ENCODE data around the gene PARS2. TPM values are rescaled to one million over a fixed set of nuclear protein-coding genes. Genes with fewer than 3 reads are reported as not detected.

The PARS2 gene
- polyA plus RNA-seq, 1 donor from 2014 or later, result 1.9 TPM

DNA sequence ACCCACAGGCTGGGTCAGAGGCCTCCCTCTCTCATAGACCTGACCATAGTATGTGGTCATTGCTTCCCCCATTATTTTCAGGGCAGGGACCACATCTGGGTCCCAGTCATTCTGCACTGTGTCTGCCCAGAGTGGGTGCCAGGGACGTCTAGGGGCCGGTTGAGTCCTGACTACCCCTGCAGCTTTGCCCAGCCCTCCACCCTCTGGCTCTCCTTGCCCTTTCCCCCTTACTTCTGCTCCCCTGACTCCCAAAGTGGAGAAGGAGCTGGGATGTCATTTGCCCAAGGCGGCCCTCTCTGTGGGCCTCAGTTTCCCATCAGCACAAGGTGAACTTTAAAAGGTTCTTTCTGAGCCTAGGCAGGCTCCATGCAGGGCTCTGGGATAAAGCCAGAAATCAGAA is 41.1 kb upstream of the PARS2 start:
- no peaks in the 10 kb centered on the region for H3F3A ChIP-seq (ENCODE audit: insufficient read depth, low read length, poor library complexity, severe bottlenecking)
- H3K9me3 ChIP-seq (ENCODE audit: low read length), result no peaks in the 10 kb centered on the region
- TF ChIP-seq SMC3 (conservative IDR thresholded peaks at IDR 0.05; ENCODE audit: poor library complexity), result no peak
- no peak for TF ChIP-seq TAF1 (IDR thresholded peaks at IDR 0.05; ENCODE audit: low read depth)
- no peak for TF ChIP-seq EZH2 (IDR thresholded peaks at IDR 0.05; ENCODE audit: borderline replicate concordance, insufficient read depth, low read length, poor library complexity, severe bottlenecking)
- TF ChIP-seq POLR2AphosphoS5 (IDR thresholded peaks at IDR 0.05), result no peak
- TF ChIP-seq, protein P1, sequence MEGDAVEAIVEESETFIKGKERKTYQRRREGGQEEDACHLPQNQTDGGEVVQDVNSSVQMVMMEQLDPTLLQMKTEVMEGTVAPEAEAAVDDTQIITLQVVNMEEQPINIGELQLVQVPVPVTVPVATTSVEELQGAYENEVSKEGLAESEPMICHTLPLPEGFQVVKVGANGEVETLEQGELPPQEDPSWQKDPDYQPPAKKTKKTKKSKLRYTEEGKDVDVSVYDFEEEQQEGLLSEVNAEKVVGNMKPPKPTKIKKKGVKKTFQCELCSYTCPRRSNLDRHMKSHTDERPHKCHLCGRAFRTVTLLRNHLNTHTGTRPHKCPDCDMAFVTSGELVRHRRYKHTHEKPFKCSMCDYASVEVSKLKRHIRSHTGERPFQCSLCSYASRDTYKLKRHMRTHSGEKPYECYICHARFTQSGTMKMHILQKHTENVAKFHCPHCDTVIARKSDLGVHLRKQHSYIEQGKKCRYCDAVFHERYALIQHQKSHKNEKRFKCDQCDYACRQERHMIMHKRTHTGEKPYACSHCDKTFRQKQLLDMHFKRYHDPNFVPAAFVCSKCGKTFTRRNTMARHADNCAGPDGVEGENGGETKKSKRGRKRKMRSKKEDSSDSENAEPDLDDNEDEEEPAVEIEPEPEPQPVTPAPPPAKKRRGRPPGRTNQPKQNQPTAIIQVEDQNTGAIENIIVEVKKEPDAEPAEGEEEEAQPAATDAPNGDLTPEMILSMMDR (IDR thresholded peaks at IDR 0.05; ENCODE audit: poor library complexity, severe bottlenecking), result no peak
- no peak for TF ChIP-seq REST (IDR thresholded peaks at IDR 0.05; ENCODE audit: borderline replicate concordance)
- no peak for TF ChIP-seq RAD21 (conservative IDR thresholded peaks at IDR 0.05)
- no peak for TF ChIP-seq EP300 (conservative IDR thresholded peaks at IDR 0.05; ENCODE audit: poor library complexity, severe bottlenecking)
- no peak overlapping the region for H3K4me3 ChIP-seq (ENCODE audit: low read length)
- no peak overlapping the region for H3K4me2 ChIP-seq (ENCODE audit: low read length)
- no peaks in the 10 kb centered on the region for H3K9me2 ChIP-seq (ENCODE audit: insufficient read depth, low read length)
- H3K36me3 ChIP-seq (ENCODE audit: insufficient read depth, low read length), result no peaks in the 10 kb centered on the region
- no peak overlapping the region for H3K9ac ChIP-seq (ENCODE audit: low read length)
- H2AFZ ChIP-seq (ENCODE audit: low read depth, low read length), result no peak overlapping the region
- H3K79me2 ChIP-seq (replicated peaks; ENCODE audit: insufficient read depth, low read length), result no peaks in the 10 kb centered on the region
- no peaks in the 10 kb centered on the region for H3K27me3 ChIP-seq (ENCODE audit: insufficient read depth, low read depth, low read length)
- no peaks in the 10 kb centered on the region for H4K20me1 ChIP-seq (ENCODE audit: insufficient read depth)
- no peak overlapping the region for H3K27ac ChIP-seq (ENCODE audit: low read length)

GRCh38 chr1:54804471-54805132 is 40.3 kb upstream of the PARS2 start:
- Histone ChIP-seq H3K27ac (ENCODE audit: low read length) (no peak overlapping the region), H3K4me2 (ENCODE audit: low read length) (no peak overlapping the region), H3K79me2 (replicated peaks; ENCODE audit: insufficient read depth, low read length) (no peaks in the 10 kb centered on the region), H3F3A (ENCODE audit: insufficient read depth, low read length, poor library complexity, severe bottlenecking) (no peaks in the 10 kb centered on the region), H3K9me3 (ENCODE audit: low read length) (no peaks in the 10 kb centered on the region), H4K20me1 (ENCODE audit: insufficient read depth) (no peaks in the 10 kb centered on the region), H3K36me3 (ENCODE audit: insufficient read depth, low read length) (no peaks in the 10 kb centered on the region), H3K9ac (ENCODE audit: low read length) (no peak overlapping the region), H2AFZ (ENCODE audit: low read depth, low read length) (no peak overlapping the region), H3K9me2 (ENCODE audit: insufficient read depth, low read length) (no peaks in the 10 kb centered on the region), H3K27me3 (ENCODE audit: insufficient read depth, low read depth, low read length) (no peaks in the 10 kb centered on the region), H3K4me3 (ENCODE audit: low read length) (no peak overlapping the region)
- TF ChIP-seq REST (IDR thresholded peaks at IDR 0.05; ENCODE audit: borderline replicate concordance), result no peak
